IPS DF 6.9 (cell line): ENCODE measurements around the gene SUSD2.
"Not testable (repeated sequence)": the region's sequence is repeated elsewhere in the genome, so short reads cannot be mapped to it uniquely, and the experiment has no call there.

Experiments
- DNase-seq: peaks from one replicate; pipeline ENCODE4 v3.0.0-alpha.2; 2013; ENCODE audit warnings: low read depth, low spot score
- H3K27ac ChIP-seq: one replicate; pipeline ENCODE4 v1.5.1; 2013; ENCODE audit warnings: low read length, control low read depth
- H3K27me3 ChIP-seq: 2 replicates; pipeline ENCODE4 v1.6.1; 2013; ENCODE audit warnings: mild to moderate bottlenecking, low read length; ENCODE audit not compliant: control insufficient read depth, insufficient read depth
- H3K36me3 ChIP-seq: 2 replicates; pipeline ENCODE4 v1.6.1; 2013; ENCODE audit warnings: low read length; ENCODE audit not compliant: control insufficient read depth, insufficient read depth
- H3K4me1 ChIP-seq: 2 replicates; pipeline ENCODE4 v1.6.1; 2013; ENCODE audit warnings: low read length; ENCODE audit not compliant: control insufficient read depth, insufficient read depth
- H3K4me3 ChIP-seq: 2 replicates; pipeline ENCODE4 v1.5.1; 2013; ENCODE audit warnings: mild to moderate bottlenecking, low read length
- H3K9me3 ChIP-seq: 2 replicates; pipeline ENCODE4 v1.6.1; 2013; ENCODE audit warnings: low read length, inconsistent platforms; ENCODE audit not compliant: control insufficient read depth, insufficient read depth
- WGBS: extraction: QIAGEN DNeasy Blood & Tissue Kit; methylation state at CpG from one replicate; pipeline ENCODE4 v1.1.7; 2013; ENCODE audit warnings: mixed read lengths, missing lambda C conversion rate; ENCODE audit not compliant: insufficient read length, insufficient coverage; 5-methylcytosine and 5-hydroxymethylcytosine counted together

SUSD2 gene

DNA sequence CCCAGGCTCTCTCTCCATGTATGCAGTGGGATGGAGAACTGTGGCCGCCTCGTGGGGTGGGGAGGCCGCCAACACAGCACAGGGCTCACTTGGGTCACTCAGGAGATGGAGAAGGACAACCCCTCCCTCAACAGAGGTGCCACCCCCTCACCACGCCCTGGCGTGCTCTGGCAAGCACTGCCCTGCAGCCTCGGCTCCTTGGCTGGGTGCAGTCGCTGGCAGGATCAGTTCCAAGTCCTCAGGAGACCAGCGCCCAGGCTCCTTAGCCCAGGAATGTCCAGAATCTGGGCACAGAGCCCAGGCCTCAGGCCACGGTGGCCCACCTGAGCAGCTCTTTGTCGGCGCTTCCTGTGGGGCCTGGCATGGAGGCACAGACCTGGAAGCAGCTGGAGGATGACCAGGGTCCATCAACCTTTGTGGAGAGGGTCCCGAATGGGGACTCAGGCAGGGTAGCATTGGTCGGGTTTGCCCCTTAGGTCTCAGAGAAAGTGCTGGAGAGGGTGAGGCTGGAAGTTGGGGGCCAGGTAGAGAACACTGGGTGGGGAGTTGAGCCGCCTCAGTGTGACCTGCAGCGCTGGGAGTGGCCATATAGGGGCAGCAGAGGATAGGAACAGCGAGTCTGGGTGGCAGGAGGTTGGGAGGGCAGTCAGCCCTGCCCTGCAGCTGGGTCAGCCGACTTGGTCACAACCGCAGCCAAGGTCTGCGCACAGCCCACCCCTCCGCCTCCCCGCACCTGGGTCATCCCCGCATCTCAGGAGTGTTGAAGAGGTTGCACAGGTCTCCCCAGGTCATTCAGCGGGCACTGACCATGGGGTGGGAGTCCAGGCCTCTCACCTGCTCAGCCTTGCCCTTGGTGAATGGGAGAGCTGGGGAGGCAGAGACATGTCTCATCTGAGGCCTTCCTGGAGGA lies 8.2 kb downstream of the SUSD2 start:
- whole genome bisulfite sequencing, result no CpG with 5 or more reads among the region's 23 CpGs
- H3K4me3 ChIP-seq, result no peak overlapping the region

DNA sequence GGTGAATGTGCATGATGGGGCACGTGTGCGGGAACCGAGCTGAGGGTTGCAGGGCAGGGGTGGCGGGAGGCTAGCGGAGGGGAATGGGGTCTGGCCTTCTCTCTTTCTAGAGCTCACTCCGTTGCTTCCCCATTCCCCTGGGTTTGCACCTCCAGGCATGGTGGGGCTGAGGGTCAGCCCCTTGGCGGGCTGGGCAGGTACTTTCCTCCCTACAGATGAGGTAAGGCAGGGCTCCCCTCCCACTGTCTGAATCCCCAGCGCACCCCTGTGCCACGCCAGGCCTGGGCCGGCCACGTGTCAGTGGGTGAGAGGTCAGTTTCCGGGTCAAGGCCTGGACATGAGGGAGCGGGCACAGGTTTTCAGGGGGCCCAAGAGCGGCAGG lies 8.9 kb downstream of the SUSD2 start:
- WGBS, result no CpG with 5 or more reads among the region's 14 CpGs
- Histone ChIP-seq H3K4me3 (no peak overlapping the region), H3K9me3 (no peaks in the 10 kb centered on the region), H3K4me1 (peaks cover 2% of the 10 kb centered on the region; the same call in 1 of the 2 replicates), H3K36me3 (peaks cover 2% of the 10 kb centered on the region; the same call in 1 of the 2 replicates), H3K27me3 (no peaks in the 10 kb centered on the region), H3K27ac (no peak overlapping the region)
- no peak for DNase-seq

More for the DNA sequence above, 8.2 kb downstream of the SUSD2 start:
- no peak overlapping the region for H3K27ac ChIP-seq
- H3K9me3 ChIP-seq, result no peaks in the 10 kb centered on the region
- peaks cover 2% of the 10 kb centered on the region; the same call in 1 of the 2 replicates for H3K4me1 ChIP-seq
- DNase-seq, result peak; percentile 58
- peaks cover 2% of the 10 kb centered on the region; the same call in 1 of the 2 replicates for H3K36me3 ChIP-seq
- no peaks in the 10 kb centered on the region for H3K27me3 ChIP-seq

DNA sequence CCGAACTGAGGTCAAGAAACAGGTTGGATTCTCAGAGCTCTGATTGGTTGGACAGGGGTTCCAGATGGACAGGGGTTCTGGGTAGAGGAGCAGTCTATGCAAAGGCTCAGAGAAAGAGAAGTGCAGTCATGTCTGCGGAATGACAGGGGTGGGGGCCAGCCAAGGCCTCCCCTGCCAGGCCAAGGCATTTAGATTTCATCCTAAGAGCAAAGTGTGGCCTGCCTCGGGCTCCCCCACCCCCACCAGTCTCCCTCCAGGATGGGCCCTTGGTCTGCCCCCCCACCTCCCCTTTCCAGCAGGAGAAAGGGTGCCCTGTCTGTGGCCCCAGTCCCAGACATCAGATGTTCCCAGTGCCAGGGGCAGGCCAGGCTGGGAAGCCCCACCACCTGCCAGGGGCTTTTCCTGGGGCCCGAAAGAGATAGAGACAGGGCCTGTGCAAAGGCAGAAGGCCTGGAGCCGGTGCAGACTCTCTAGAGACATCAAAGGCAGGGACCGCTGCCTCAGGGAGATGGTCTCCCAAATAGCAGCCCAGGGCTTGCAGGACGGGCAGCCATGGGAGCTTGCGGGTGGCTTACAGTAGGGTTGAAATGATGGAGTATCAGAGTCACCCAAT lies 9.4 kb downstream of the SUSD2 start:
- WGBS, result no CpG with 5 or more reads among the region's 8 CpGs
- no peaks in the 10 kb centered on the region for H3K9me3 ChIP-seq
- no peak overlapping the region for H3K27ac ChIP-seq
- no peak overlapping the region for H3K4me3 ChIP-seq
- no peak for DNase-seq
- H3K36me3 ChIP-seq, result peaks cover 2% of the 10 kb centered on the region; the same call in 1 of the 2 replicates
- H3K4me1 ChIP-seq, result peaks cover 2% of the 10 kb centered on the region; the same call in 1 of the 2 replicates
- no peaks in the 10 kb centered on the region for H3K27me3 ChIP-seq

DNA sequence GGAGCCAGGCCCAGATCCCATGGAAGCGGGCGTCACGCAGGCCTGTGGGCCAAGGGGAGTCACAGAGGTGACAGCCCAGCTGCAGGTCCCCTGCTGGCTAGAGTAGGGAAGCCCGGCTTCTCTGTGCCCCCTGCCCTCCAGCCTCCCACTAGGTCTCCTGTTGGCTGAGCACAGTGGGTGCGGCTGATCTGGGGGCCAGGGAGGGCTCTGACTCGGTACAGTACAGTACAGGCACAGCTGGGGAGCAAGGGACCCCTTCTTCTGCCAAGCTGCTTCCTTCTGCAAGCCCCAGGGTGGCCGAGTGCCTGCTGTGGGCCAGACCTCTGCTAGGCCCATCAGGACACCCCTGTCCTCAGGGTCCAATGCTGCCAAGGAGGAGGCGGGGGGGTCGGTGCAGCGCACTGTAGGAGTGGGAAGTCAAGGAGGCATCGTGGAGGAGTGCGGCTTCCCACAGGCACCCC lies 10.1 kb downstream of the SUSD2 start:
- H3K36me3 ChIP-seq, result no peaks in the 10 kb centered on the region; the same call in 1 of the 2 replicates
- H3K27me3 ChIP-seq, result no peaks in the 10 kb centered on the region
- no peak overlapping the region for H3K27ac ChIP-seq
- no peaks in the 10 kb centered on the region for H3K9me3 ChIP-seq
- peaks cover 2% of the 10 kb centered on the region; the same call in 1 of the 2 replicates for H3K4me1 ChIP-seq
- DNase-seq, result no peak
- H3K4me3 ChIP-seq, result no peak overlapping the region
- WGBS, result no CpG with 5 or more reads among the region's 12 CpGs

DNA sequence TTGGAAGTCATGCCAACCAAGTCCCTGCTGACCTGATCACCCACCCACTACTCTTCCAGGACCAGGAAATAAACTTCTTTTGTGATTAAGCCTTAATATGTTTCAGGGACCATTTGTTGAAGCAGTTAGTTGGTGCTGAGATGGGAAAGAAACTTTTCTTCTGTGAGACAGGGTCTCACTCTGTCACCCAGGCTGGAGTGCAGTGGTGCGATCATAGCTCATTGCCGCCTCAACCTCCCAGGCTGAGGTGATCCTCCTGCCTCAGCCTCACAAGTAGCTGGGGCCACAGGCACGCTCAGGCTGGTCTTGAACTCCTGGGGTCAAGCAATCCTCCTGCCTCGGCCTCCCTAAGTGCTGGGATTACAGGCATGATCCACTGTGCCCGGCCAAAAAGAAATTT lies 10.6 kb downstream of the SUSD2 start:
- no peak overlapping the region for H3K4me3 ChIP-seq
- H3K27ac ChIP-seq, result no peak overlapping the region
- peaks cover 2% of the 10 kb centered on the region; the same call in 1 of the 2 replicates for H3K4me1 ChIP-seq
- DNase-seq, result no peak
- WGBS, result no CpG with 5 or more reads among the region's 5 CpGs
- H3K9me3 ChIP-seq, result no peaks in the 10 kb centered on the region
- H3K27me3 ChIP-seq, result no peaks in the 10 kb centered on the region
- H3K36me3 ChIP-seq, result no peaks in the 10 kb centered on the region; the same call in 1 of the 2 replicates

DNA sequence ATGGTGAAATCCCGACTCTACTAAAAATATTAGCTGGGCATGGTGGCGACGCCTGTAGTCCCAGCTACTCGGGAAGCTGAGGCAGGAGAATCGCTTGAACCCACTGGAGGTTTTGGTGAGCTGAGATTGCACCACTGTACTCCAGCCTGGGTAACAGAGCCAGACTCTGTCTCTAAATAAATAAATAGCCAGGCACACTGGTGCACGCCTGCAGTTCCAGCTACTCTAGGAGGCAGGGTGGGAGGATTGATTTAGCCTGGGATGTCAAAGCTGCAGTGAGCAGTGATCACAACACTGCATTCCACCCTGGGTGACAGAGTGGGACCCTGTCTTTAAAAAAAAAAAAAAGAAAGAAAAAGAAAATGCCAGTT lies 17.4 kb downstream of the SUSD2 start:
- DNase-seq, result no peak
- H3K36me3 ChIP-seq, result no peaks in the 10 kb centered on the region
- no peaks in the 10 kb centered on the region for H3K9me3 ChIP-seq
- no peak overlapping the region for H3K4me3 ChIP-seq
- H3K27ac ChIP-seq, result no peak overlapping the region
- H3K27me3 ChIP-seq, result no peaks in the 10 kb centered on the region
- no peaks in the 10 kb centered on the region; the same call in 1 of the 2 replicates for H3K4me1 ChIP-seq
- no CpG with 5 or more reads among the region's 6 CpGs for WGBS

DNA sequence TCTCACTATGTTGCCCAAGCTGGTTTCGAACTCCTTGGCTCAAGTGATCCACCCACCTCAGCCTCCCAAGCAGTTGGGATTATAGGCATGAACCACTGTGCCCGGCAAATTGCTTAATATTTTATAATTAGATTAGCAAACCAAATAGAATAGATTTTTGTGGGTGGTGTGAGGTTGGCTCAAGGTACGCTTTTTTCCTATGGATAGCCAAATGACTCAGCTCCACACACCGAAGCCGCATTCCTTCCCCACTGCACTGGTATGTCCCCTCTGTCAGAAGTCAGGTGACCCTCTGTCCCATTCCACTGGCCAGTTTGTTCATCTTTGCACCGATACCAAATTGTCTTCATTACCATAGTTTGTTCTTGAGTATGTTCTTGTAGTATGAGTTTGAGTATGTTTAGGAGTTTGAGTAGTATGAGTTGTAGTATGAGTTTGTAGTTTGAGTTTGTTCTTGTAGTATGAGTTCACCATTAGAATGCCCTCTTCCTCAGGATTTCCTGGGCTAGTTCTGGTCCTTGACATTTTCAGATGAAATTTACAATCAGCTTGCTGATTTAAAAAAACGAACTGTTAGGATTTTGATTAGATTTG lies 19.4 kb downstream of the SUSD2 start:
- WGBS, result no CpG with 5 or more reads among the region's 7 CpGs
- no peak for DNase-seq
- H3K27ac ChIP-seq, result no peak overlapping the region
- H3K27me3 ChIP-seq, result no peaks in the 10 kb centered on the region
- H3K9me3 ChIP-seq, result 0 out of 2 replicates have a peak, but pooled peaks cover 3% of the 10 kb centered on the region
- H3K4me3 ChIP-seq, result no peak overlapping the region
- H3K4me1 ChIP-seq, result no peaks in the 10 kb centered on the region; the same call in 1 of the 2 replicates
- no peaks in the 10 kb centered on the region for H3K36me3 ChIP-seq

DNA sequence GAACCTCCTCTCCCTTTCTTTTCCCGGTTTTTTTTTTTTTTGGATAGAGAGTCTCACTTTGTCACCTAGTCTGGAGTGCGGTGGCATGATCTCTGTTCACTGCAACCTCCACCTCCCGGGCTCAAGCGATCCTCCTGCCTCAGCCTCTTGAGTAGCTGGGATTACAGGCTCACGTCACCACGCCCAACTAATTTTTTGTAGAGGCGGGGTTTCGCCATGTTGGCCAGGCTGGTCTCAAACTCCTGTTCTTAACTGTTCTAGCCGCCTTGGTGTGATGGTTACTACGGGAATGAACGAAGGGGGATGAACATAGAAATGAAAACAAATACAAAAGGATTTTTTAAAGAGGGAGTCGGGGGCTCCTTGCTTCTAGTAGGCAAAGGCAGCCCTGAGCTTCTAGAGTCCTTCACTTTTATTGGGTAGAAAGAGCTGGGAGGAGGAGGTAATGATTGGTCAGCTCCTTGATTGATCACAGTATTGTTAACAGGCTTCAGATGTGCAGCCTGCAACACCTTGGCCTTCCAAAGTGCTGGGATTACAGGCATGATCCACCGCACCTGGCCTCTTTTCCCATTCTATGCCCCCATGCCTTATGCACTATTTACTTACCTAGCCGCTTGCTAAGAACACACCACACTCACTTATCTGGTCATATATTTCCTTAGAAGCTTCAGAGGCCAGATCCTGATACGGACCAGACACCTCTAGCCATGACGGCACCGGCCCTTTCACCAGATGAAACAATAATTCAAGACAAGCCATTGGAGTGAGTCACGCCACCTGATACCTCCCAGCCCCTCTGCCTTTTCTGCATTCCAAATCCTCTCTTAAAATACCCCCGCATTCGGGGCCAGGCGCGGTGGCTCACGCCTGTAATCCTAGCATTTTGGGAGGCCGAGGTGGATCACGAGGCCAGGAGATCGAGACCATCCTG lies 20.7 kb downstream of the SUSD2 start:
- no peak overlapping the region for H3K27ac ChIP-seq
- no CpG with 5 or more reads among the region's 26 CpGs for WGBS
- no peaks in the 10 kb centered on the region for H3K36me3 ChIP-seq
- no peak for DNase-seq
- no peak overlapping the region for H3K4me3 ChIP-seq
- H3K4me1 ChIP-seq, result no peaks in the 10 kb centered on the region; the same call in 1 of the 2 replicates
- H3K27me3 ChIP-seq, result no peaks in the 10 kb centered on the region
- 0 out of 2 replicates have a peak, but pooled peaks cover 3% of the 10 kb centered on the region for H3K9me3 ChIP-seq

DNA sequence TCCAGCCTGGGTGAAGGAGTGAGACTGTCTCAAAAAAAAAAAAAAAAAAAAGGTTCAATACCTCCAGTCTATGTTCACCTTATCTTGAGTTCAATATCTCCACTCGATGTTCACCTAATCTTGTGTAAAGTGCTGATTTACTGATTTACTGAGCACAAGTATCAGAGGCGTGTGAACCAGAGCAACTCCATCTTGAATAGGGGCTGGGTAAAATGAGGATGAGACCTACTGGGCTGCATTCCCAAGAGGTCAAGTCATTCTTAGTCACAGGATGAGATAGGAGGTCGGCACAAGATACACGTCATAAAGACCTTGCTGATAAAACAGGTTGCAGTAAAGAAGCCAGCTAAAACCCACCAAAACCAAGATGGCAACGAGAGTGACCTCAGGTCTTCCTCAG lies 22.6 kb downstream of the SUSD2 start:
- DNase-seq, H3K9me3 ChIP-seq, H3K4me1 ChIP-seq, H3K36me3 ChIP-seq, H3K27ac ChIP-seq, H3K27me3 ChIP-seq, H3K4me3 ChIP-seq: not testable (repeated sequence)
- no CpG with 5 or more reads among the region's 5 CpGs for WGBS
